ENCODE data around the gene TMEM63B. TPM values are rescaled to one million over a fixed set of nuclear protein-coding genes. Genes with fewer than 3 reads are reported as not detected.

TMEM63B gene
- total and polyA plus RNA-seq, 8 donors = 5.5 to 90.6 (median 21.5) TPM

DNA sequence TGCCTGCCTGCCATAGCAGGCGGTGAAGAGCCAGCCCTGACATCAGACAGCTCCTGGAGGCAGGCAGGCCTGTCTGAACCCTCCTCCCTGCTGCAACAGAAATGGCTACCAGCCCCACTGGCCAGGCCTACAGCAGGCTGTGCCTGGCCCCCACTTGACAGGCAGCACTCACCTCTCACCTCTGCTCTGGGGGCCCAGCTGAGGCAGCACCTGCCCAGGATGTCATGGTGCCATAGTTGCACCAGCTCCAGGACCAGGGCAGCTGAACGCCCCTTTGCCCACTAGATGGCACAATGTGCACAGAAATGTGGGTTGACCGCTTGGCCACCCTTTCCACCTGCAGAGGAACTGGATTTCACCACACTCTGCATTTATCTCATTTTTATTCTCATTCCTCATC is 30.7 kb upstream of the TMEM63B start:
- no peaks in the 10 kb centered on the region for H3K27me3 ChIP-seq
- TF ChIP-seq POLR2AphosphoS5 (IDR thresholded peaks at IDR 0.05) (peak in 1 of 3 donors; percentile 79), EP300 (IDR thresholded peaks at IDR 0.05) (no peak), CTCF (IDR thresholded peaks at IDR 0.05) (peak in 5 of 7 experiments; percentile 68 to 83 (median 81))
- peaks cover 0 to 19% (median 9%) of the 10 kb centered on the region in 4 donors for H3K36me3 ChIP-seq
- WGBS, 5 donors = 34 to 44% (median 37%) methylated on average over 3 of the region's 3 CpGs
- intact Hi-C loops (cut with DNase I; ENCODE audit: low total_unique reads) = loop anchor here (5.0 kb wide), 1 partner anchor 56 kb away; no protein-coding TSS in a partner anchor
- peak; percentile 83 to 94 for DNase-seq
- H3K4me1 ChIP-seq = peaks cover 5 to 27% (median 10%) of the 10 kb centered on the region in 4 donors
- H3K4me3 ChIP-seq = no peak overlapping the region
- H3K27ac ChIP-seq = no peak overlapping the region
- H3K9me3 ChIP-seq = no peaks in the 10 kb centered on the region

DNA sequence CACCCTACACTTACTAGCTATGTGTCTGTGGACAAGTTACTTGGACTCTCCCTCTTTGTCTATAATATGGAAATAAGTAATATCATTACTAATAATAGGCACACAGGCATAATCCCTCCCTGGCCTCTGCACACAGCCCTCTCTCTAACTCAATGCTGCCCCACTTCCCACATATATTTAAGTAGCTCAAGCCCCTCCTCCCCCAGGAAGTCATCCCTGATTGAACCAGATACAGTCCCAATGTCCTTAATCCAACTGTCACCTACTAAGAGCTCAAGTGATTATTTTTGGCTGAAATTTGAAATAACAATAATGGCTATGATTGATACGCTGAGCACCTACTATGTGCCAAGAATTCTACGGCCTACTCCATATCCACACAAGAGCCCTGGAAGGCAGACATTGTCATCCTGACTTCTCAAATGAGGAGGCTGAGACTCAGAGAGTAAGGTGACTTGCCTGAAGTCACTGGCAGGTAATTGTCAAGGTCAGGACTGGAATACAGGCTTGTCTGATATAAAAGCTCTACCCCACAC is 29.5 kb upstream of the TMEM63B start:
- WGBS, 5 donors = 44 to 98% (median 65%) methylated on average over 2 of the region's 2 CpGs
- DNase-seq = no peak
- Histone ChIP-seq H3K9me3 (no peaks in the 10 kb centered on the region), H3K4me1 (peaks cover 5 to 27% (median 10%) of the 10 kb centered on the region in 4 donors), H3K36me3 (peaks cover 0 to 19% (median 9%) of the 10 kb centered on the region in 4 donors), H3K27me3 (no peaks in the 10 kb centered on the region), H3K4me3 (no peak overlapping the region), H3K27ac (no peak overlapping the region)
- intact Hi-C loops (cut with DNase I; ENCODE audit: low total_unique reads) = loop anchor here (5.0 kb wide), 1 partner anchor 54 kb away; no protein-coding TSS in a partner anchor
- TF ChIP-seq EP300 (IDR thresholded peaks at IDR 0.05) (no peak), CTCF (IDR thresholded peaks at IDR 0.05) (no peak), POLR2AphosphoS5 (IDR thresholded peaks at IDR 0.05) (no peak), POLR2A (IDR thresholded peaks at IDR 0.05) (no peak)

GRCh38 chr6:44099192-44099591 is 28.2 kb upstream of the TMEM63B start:
- TF ChIP-seq POLR2AphosphoS5 (IDR thresholded peaks at IDR 0.05) (no peak), CTCF (IDR thresholded peaks at IDR 0.05) (no peak), EP300 (IDR thresholded peaks at IDR 0.05) (no peak), POLR2A (IDR thresholded peaks at IDR 0.05) (no peak)
- peaks cover 5 to 30% (median 10%) of the 10 kb centered on the region in 4 donors for H3K4me1 ChIP-seq
- intact Hi-C loops (cut with DNase I; ENCODE audit: low total_unique reads) = loop anchor here (5.0 kb wide), 1 partner anchor 53 kb away; no protein-coding TSS in a partner anchor
- H3K9me3 ChIP-seq = no peaks in the 10 kb centered on the region
- H3K36me3 ChIP-seq = peaks cover 0 to 25% (median 16%) of the 10 kb centered on the region in 4 donors
- H3K27ac ChIP-seq = no peak overlapping the region
- H3K27me3 ChIP-seq = no peaks in the 10 kb centered on the region
- WGBS, 5 donors = 20 to 40% (median 38%) methylated on average over 1 of the region's 1 CpG
- DNase-seq = no peak
- H3K4me3 ChIP-seq = no peak overlapping the region

DNA sequence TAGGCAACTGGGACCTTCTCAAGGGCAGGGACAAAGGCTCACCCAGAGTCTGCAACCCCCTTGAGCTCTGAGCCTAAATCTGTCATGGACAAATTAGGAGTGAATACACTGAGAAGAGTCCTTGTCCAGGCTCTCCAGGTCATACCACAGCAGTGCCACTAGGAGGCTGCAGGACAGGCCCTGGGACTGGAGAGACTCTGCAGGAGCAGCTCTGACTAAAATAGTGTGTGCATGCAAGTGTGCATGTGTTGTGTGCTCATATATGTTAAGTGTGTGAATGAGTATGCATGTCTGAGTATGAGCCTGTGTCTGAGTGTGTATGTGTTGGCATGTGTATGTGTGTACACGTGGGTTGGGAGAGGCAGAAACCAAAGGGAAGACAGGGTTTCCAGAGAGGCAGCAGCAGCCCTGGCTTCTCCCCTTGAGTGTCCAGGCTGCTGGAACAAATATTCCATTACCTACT is 27.2 kb upstream of the TMEM63B start:
- H3K36me3 ChIP-seq = peaks cover 0 to 29% (median 21%) of the 10 kb centered on the region in 4 donors
- H3K27ac ChIP-seq = no peak overlapping the region
- no peaks in the 10 kb centered on the region for H3K27me3 ChIP-seq
- intact Hi-C loops (cut with DNase I; ENCODE audit: low total_unique reads) = no loop called here
- no peak overlapping the region for H3K4me3 ChIP-seq
- peak; percentile 59 to 68 for DNase-seq
- 22 to 37% (median 33%) methylated on average over 1 of the region's 1 CpG for WGBS, 5 donors
- no peaks in the 10 kb centered on the region for H3K9me3 ChIP-seq
- H3K4me1 ChIP-seq = peaks cover 3 to 30% (median 12%) of the 10 kb centered on the region in 4 donors
- TF ChIP-seq EP300 (IDR thresholded peaks at IDR 0.05) = no peak
- TF ChIP-seq CTCF (IDR thresholded peaks at IDR 0.05) = peak in 5 of 7 experiments; percentile 31 to 63 (median 41)
- TF ChIP-seq POLR2A (IDR thresholded peaks at IDR 0.05) = no peak
- TF ChIP-seq POLR2AphosphoS5 (IDR thresholded peaks at IDR 0.05) = no peak
